ENCODE data around the gene SLC26A6.

SLC26A6 gene

DNA sequence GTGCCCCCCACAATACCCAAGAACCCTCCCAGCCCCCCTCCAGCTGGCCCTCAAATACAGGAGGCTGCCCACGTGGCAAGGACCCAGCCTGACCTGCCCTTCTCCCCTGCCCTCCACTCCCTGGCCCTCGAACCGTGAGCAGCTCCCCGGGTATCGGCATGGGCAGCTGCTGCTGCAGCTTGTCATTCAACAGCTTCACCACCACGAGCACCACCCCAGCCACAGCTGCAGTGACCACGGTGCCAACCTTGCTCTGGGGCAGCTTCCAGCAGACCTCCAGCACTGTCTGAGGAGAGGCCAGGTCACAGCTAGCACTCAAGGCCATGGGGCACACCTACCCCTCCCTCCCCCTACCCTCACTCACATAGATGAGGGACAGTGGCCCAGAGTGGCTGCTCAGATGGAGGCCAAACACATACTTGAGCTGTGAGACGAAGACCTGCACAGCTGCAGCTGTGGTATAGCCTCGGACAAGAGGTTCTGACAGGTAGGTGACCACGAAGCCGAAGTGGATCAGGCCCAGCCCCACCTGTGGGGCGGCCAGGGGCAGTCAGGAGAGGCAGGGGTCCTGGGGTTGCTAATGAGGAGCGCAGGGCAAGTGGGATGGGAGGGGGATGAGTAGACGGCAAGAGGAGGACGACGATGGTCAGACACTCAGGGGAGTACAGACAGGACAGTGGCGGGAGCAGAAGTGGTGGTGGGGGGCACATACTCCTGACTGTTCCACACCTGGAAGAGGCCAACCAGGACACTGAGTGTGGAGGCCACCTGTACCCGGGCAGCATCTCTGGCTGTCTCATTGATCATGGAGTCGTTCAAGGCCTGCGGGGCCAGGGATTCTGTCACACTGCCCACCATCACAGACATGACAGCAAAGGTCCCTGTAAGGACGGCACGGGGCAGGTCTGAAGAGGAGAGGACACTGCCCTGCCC lies 3.5 kb downstream of the SLC26A6 start:
- DNase-seq: no peak

DNA sequence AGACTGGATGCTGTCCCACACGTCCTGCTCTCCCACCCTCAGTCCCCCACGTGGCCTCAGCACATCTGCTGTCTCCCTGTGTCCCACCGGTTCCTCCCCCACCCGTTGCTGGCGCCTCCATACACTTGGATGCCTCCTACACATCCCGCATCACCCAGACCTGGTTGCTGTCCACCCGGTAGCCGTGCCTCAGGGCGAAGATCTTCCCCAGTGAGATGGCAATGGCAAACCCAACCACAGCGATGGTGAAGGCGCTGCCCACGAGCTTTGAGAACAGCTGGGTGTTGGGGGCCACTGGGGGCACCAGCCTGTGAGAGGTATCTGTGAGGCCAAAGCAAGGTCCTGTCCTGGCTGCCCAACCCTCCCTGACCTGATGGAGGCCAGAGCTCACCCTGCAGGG lies 4.4 kb downstream of the SLC26A6 start:
- no peak for DNase-seq

DNA sequence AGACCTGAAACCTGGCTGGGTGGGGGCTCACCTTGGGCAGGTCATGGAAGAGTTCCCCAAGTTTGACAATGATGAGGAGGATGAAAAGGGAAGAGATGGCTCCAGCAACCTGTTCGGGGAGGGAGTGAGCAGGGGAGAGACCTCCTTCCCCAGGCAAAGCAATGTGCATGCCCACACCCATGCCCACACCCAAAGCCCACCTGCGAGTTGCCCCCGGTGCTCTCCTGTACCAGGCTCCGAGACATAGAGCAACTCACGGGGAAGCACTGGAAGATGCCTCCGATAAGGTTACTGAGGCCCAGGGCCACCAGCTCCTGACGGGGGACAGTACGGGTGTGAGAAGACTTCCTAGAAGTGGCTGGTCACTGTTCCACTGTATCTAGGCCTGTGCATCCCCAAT lies 4.9 kb downstream of the SLC26A6 start:
- DNase-seq: no peak

DNA sequence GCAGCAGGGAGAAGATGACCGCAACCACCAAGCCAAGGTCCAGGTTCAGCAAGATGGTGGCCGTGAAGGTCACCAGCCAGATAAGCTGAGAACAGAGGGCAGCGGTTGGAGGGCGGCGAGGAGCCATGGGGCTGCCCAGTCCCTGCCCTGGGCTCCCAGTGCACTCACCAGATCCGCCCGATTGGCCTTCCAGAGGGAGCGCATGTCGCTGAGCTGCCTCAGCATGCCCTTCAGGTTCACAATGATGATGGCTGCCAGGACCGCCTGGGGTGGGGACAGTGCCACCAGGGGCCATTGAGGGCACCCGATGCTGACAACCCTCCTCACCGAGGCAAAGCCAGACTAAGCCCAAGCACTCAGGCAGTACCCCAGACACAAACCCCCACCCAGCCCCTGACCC lies 5.4 kb downstream of the SLC26A6 start:
- no peak for DNase-seq

DNA sequence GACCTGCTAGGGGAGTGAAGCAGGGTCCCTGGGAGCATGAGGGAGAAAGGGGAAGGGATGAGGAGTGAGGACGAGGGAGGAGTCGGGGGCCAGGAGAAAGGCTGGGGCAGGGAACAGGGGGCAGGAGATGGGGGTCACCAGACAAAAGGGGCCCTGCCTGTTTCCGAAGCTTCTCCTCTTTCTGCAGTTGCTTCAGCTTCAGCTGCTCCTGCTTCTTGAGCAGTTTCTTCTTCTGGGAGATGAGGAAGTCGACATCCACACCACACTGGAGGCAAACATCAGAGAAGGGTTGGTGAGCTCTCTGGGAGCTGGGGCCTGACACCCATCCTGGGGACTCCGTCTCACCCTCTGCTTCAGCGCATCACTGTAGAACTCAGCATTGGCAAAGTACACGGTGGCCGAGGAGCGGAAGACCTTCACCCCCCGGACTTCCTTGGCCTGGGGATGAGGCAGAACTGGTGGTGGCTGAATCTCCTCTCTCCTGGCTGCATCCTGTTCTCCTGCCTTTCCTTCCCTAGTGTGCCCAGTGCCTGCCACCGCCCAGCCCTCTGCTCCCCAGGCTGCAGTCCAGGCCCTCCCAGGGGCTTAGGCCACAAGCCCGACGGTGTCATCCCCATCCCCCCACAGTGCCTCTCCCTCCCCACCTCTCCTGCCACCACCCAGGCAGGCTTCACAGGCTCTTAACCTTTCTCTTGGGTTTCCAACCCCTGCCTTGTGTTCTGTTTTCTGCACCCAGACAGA lies 6.8 kb downstream of the SLC26A6 start:
- DNase-seq: no peak

DNA sequence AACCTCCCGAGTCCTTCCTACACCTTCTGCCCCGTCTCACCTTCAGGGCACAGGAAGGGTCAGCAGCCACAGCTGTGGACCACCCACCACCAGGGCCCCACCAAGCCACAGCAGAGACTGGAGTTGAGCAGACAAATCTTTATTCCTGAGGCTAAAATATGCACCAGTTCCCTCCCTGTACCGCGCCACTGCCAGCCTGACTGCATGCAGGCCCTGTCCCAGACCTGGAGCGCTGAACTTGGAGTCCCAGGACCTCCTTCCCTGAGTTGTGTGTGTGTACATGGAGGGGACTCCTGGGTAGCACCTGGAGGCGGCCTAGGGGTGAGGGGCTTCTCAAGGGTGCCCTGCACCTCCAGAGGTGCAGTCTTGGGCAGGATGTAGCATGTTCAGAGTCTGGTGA lies 9.7 kb downstream of the SLC26A6 start:
- no peak for DNase-seq

DNA sequence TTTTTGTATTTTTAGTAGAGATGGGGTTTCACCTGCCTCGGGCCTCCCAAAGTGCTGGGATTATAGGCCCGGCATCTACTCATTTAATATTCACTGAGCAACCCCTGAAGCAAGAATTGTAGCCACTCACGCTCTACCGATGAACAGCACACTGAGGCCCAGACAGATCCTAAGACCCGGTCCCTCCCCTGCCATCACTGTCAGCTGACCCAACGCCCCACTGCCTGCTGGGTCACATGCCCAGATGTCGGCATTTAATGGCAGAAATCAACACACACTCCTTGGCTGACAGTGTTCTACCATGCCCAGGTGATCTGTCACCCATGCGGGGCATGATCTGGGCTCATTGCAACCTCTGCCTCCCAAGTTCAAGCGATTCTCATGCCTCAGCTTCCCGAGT lies 10.5 kb downstream of the SLC26A6 start:
- no peak for DNase-seq

DNA sequence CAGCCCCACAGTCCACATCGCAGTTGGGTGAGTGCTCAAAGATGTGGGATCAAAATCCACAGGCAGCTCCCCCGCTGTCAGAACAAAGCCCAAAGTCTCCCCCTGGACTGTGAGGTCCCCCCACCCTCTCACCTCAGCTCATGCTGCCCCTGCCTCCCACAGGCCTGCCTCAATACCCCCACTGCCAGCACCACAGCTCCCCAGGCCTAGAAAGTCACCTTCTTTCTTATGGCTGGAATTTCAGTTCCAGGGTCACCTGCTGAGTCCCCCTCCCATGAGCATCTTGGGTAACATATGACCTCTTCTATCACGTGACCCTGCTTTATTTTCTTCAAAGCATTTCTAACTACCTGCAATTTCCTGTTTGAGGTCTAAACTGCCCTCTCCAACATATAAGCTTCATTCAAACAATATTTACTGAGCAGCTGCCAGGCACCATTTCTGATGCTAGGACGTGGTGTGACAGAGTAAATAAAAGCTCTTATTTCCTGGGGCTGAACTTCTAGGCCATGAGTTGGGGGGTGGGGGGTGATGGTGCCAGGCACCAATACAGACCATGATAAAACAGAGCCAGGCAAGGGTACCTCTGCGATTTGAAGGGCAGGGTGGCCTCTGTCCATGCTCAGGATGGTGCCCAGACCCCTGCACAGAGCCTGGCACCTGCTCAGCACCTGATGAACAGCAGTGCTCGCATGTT lies 11.3 kb downstream of the SLC26A6 start:
- DNase-seq: no peak

DNA sequence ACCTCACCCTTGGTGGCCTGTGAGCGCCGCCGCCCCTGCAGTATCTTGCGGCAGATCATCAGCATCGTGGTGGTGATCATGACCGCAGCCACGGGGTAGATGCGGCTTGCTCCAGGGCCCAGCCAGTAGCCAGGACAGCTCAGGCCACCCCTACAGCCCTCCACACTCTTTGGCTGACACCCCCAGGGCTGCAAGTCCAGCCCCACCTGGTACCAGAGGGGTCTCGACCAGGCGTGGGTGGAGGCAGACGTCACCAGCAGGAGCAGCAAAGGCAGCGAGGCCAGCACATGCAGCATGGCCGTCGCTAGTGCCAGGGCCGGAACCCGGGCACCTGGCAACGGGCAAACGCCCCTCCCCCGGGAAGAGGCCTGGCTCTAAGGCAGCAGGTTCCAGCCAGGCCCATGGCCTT lies 13.8 kb downstream of the SLC26A6 start, which contains the start of gene TMEM89:
TSS of gene TMEM89 (minus strand) at position 309 of the 409 bp plus-strand sequence. CDS start at position 296, 13 bp downstream.
- DNase-seq: no peak

DNA sequence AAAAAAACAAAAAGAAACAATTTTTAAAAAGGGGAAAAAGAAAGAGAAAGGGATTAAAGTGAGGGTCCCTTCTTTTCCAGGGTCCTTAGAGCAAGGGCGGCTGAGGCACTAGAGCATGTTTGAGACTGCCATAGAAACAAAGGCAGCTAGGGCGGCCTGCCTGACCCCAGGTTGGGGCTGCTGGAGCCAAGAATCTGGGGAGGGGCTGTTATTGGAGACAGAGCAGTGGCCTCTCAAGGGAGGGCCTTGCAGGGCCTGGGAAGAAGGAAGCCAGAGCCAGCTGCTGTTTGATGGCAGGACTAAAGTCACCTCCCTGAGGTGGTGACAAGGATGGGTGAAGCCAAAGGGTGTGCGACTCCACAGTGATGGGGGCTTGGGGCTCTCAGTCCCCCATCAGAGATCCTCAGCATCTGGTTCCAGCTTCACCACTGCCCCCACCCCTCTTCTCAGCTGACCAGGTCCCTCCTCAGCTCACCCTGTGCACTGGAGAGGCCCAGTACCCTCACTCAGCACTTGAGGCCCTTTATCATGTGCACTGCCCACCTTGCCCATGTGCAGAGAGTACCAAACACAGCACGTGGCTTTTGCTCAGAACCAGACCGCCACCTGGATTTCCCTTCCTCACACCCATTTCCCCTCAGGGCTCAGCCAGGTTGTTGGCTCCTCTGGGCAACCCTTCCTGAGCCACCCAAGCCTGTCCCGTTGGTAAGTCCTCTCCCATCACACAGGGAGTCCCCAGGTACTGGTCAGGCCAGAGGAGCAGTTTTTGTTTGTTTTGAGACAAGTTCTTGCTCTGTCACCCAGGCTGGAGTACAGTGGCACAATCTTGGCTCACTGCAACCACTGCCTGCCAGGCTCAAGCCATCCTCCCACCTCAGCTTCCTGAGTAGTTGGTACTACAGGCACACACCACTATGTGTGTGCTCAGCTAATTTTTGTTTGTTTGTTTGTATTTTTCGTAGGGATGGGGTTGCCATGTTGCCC lies 15.4 kb downstream of the SLC26A6 start:
- no peak for DNase-seq

DNA sequence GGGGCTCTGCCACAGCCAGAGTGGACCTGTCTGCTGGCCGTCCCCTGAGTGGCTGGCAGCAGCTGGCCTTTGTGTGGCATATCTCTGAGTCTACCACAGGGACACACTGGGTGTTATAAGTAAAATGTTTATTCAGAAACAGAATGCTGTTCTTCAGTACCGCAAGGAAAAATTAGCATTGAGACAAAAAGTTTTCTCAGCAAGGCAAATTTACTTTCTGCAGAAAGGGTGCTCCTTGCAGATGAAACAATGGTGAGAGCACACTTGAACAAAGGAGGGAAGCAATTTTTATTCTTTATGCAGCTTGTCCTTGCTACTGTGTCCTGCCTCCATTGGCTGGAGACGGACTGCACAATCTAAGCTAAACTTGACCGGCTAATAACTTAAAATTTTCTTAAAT lies 17.7 kb downstream of the SLC26A6 start:
- no peak for DNase-seq

DNA sequence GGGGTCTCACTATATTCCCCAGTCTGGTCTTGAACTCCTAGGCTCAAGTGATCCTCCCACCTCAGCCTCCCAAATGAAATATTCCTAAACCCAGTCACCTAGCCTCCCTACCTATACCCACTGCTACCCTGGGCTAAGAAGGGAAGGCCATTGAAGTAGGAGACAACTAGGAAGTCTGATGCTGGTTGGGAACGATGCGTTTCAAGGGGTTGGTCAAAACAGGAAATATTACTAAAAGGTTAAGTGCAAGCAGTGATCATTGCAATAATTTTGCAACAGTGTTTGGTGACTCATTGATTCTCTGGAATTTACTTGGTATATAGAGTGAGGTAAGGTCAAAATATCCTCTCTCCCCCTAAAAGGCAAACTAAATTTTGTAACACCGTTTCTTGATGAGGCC lies 21.2 kb downstream of the SLC26A6 start:
- no peak for DNase-seq

DNA sequence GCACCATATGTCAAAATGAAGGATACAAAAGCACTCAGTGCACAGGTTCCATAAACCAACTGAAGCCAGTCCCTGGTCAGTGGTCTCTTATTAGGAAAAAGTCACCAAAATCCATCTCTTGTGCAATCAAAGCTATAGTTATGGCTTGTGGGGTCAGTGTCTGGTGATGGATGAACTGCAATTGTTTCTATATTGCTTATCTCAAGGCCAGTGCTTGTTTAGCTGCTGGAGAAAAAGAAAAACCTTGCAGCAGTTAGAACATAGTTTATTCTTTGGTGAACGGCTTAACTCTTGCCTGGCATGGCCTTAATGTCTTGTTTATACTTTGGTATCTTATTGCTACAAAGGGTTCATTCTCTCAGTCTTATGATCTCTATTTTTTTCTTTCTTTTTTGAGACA lies 23.0 kb downstream of the SLC26A6 start:
- DNase-seq: no peak

DNA sequence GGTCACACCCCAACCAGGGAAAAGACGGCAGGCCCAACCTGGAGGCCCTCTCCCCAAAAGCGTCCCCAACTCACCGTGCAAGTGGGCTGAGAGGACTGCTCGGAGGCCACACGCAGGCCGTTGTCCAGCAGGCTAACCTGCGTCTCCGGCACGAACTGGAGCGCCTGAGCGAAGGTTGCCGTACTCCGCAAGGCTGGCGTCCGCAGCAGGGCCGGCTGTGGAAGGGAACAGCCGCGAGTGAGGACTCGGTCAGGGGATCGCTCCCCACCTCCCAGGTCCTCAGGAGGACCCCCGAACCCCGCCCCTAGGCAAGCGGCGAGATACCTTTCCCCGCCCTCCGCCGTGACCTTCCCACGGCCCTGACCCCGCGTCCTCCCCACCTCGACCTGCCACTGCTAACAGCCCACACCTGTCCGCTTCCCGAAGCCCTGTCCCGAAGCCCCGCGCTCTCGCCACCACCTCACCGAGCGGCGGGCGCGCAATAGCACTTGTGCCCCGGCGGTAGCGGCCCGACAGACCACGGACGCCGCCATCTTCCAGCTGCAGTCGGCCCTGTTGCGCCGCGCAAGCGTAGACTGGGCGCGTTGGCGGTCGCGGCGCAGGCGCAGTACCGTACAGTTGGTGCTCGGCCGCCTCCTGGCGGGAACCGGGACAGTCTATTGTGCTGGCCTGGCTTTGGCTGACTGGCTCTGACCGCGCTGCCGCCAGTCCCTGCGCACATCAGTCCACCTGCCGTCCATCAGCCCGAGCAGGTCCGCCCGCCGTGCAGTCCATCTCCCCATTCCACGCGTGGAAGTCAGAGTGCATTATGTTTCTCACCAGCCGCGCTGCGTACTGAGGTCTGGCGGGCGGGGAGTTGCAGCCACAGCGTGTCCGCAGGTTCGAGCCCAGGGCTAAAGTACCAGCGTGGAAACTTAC lies 25.9 kb downstream of the SLC26A6 start, which contains the start of gene UQCRC1:
TSS of gene UQCRC1 (minus strand) at position 559 of the 918 bp plus-strand sequence. CDS start at position 533, 26 bp downstream.
- peak; percentile 93 to 95 for DNase-seq

DNA sequence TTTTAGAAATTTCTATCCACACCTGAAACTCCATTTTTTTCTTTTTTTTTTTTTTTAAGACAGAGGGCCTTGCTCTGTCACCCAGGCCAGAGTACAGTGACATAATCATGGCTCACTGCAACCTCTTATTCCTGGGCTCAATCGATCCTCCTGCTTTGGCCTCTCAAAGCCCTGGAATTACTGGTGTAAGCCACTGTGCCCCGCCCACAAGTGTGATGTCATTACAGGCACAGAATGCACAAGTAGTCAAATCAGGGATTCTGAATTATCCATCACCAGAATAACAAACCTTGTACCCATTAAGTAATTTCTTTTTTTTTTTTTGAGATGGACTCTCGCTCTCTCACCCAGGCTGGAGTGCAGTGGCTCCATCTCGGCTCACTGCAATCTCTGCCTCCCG lies 27.7 kb downstream of the SLC26A6 start:
- no peak for DNase-seq

DNA sequence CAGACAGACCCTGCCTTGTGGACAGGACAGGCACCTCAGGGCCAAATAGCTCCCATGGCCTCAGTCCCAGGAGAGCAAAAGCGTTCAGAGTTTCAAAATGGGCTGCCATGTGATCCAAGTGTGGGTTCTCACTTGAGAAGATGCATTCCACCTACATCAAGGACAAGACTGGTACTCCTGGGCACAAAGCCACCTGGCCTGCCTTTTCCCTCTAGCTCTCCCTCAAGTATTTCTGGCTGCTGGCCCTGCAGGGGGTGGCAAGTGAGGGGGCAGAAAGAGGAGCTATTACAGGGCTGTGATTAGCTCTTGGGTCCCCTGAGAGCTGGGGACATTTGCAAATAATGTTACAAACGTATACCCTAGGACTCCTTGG lies 33.7 kb downstream of the SLC26A6 start:
- no peak for DNase-seq

DNA sequence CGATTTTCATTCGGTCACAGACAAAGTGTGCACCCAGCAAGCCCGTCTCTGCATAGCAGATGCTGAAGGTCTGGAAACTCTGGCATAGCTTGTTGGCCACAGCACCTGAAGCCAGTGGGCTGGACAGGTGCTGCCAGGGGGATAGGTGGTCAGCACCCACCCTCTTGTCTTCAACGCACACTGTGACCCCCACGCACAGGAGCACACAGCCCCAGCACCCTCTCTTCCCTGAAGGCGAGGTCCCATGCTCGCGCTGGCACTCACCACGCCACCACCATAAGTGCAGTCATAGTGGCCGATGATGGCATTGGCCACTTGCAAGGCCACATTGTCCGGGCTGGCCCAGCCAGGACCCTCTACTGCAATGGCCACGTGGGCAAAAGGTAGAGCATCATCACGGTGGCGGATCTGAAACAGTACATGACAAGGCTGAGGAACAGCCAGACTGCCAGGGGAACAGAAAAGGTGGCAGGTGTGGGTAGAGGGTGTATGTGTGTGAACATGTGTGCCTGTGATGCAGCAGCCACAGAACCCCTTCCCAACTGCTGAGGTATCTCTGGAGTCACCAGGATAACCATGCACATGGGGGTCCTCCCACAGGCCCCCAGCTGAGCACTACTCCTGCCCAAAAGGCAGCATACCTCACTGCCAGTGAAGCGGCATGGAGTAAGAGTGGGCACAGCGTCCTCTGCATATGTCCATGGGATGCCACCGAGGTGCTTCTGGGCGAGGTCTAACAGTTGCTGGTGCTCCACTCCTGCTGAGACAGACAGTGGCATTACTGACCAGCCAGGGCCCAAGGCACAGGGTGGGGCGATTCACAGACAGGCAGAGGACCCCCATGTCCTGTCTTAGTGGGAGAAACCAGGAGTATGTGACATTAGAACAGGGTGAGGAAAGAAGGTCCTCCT lies 34.3 kb downstream of the SLC26A6 start:
- no peak for DNase-seq

DNA sequence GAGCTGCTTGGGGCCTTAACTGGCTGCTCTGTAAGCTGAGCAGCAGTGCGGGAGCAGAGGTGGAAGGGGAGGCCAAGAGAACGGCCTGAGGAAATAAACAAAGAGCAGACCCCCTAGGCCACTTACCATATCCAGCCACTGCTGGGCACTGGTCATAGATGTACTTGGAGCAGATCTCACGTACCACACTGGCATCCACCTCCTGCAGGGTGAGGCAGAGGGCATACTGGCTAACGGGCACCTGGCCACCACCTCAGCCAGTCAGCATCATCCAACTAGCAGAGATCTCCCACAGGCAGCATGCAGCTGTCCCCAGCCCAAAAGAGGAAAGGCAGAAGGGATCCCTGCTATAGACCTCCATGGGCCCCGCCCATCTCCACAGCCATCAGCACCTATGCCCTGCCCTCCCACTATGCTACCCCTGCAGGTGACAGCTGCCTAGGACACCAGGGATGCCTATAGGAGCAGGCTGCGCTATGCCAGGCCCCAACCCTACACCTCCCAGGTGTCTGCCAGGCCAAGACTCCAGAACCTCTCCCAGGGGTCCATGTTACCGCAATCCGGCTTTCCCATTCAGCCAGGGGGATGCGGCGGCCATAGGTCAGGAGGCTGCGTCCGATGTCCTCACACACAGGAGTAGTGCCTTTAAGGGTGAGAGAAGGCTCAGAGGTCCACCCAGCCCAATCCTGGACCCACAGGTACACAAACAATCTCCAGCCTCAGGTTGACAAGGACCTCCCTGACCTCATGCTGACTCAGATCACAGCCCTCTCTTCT lies 35.6 kb downstream of the SLC26A6 start:
- DNase-seq: no peak

DNA sequence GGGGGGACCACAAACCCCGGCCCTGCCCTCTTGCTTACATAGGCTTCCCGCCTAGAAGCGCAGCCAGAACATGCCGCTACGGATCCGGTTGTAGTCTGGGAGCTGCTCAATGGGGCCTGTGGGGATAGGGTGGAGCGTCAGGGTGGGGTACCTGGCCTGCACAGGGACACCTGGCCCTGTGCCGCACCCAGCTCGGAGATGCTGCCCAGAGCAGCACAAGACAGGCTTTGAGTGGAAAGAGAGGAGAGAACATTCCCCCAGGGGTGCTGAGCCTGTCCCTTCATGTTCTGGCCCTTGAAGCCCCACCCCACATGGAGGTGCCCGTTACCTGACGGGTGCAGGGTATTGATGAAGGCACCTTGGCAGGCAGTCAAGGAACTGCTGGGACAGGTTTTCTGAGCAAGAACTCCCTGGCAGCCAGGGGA lies 36.2 kb downstream of the SLC26A6 start:
- no peak for DNase-seq

Data from CD4-positive, alpha-beta T cell treated with Interferon alpha-2 for 1 hour (primary cell).